ENCODE measurements around the gene DNAJB8.

Gene DNAJB8

DNA sequence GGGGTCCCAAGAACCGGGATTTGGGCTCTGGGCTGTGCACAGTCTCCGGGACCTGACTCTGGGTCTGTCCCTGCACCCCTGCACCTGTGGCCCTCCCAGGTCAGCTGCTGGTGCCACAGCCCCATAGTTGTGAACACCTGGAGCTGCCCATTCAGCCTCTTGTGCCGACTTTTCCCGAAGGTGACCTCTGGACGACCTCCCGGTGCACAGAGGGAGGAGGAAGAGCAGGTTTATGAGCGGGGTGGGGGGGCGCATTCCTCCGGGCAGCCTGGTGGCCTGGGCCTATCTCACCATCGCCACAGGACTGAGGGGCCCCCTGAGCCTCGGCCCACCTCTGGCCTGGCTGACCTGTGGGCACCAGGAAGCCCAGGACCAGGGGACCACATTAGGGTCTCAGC lies 45.3 kb downstream of the DNAJB8 start:
- H3K4me3 ChIP-seq (replicated peaks; ENCODE audit: low read depth, low read length) = no peak overlapping the region
- TF ChIP-seq, protein P1, sequence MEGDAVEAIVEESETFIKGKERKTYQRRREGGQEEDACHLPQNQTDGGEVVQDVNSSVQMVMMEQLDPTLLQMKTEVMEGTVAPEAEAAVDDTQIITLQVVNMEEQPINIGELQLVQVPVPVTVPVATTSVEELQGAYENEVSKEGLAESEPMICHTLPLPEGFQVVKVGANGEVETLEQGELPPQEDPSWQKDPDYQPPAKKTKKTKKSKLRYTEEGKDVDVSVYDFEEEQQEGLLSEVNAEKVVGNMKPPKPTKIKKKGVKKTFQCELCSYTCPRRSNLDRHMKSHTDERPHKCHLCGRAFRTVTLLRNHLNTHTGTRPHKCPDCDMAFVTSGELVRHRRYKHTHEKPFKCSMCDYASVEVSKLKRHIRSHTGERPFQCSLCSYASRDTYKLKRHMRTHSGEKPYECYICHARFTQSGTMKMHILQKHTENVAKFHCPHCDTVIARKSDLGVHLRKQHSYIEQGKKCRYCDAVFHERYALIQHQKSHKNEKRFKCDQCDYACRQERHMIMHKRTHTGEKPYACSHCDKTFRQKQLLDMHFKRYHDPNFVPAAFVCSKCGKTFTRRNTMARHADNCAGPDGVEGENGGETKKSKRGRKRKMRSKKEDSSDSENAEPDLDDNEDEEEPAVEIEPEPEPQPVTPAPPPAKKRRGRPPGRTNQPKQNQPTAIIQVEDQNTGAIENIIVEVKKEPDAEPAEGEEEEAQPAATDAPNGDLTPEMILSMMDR (IDR thresholded peaks at IDR 0.05; ENCODE audit: low read depth, low read length, missing control alignments) = no peak

DNA sequence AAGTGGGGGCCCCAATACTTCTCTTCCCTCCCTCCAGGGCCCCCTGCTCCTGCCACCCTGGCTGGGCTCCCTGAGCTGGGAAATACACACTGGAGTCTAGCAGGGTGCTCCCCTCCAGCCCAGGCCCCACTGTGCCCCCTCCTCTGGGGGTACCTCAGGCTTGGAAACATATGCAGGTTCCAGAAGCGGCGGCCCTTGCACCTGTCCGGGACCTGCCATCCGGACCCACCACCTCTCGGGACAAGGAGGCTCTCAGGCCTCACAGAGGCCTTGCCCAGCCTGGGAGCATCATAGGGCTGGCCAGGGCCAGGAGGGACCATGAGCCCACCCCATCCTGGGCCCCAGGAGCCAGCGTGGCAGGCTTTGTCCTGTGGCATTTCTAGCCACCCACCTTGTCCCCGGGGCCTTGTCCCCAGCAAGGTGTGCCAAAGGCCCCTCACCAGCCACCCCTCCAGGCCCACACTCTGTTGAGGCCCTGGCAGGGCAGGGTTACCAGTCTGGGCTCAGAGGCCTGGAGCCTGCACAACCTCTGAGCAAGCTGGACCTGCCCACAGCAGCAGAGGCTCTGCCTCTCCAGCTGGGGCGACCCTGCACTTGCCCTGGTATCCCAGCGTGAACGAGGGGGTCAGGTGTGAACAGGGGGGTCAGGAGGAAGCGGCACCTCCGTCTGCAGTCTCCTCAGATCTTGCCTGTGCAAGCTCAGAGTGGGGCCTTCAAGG lies 45.8 kb downstream of the DNAJB8 start:
- H3K4me3 ChIP-seq (replicated peaks; ENCODE audit: low read depth, low read length) = no peak overlapping the region
- TF ChIP-seq, protein P1 (IDR thresholded peaks at IDR 0.05; ENCODE audit: low read depth, low read length, missing control alignments) = no peak
- no peak for DNase-seq (ENCODE audit: extremely low read depth, low read depth)

More for the DNA sequence above, 45.3 kb downstream of the DNAJB8 start:
- no peak for DNase-seq (ENCODE audit: extremely low read depth, low read depth)

- TF ChIP-seq, protein P1 (IDR thresholded peaks at IDR 0.05; ENCODE audit: low read depth, low read length, missing control alignments) = no peak
- no peak overlapping the region for H3K4me3 ChIP-seq (replicated peaks; ENCODE audit: low read depth, low read length)
- no peak for DNase-seq (ENCODE audit: extremely low read depth, low read depth)
Measured at GRCh38 chr3:128420289-128420688, 46.4 kb downstream of the DNAJB8 start.

GRCh38 chr3:128419311-128419710 lies 47.4 kb downstream of the DNAJB8 start:
- DNase-seq (ENCODE audit: extremely low read depth, low read depth) = no peak
- TF ChIP-seq, protein P1 (IDR thresholded peaks at IDR 0.05; ENCODE audit: low read depth, low read length, missing control alignments) = no peak
- H3K4me3 ChIP-seq (replicated peaks; ENCODE audit: low read depth, low read length) = no peak overlapping the region

GRCh38 chr3:128418900-128419299 lies 47.8 kb downstream of the DNAJB8 start:
- DNase-seq (ENCODE audit: extremely low read depth, low read depth) = no peak
- no peak overlapping the region for H3K4me3 ChIP-seq (replicated peaks; ENCODE audit: low read depth, low read length)
- TF ChIP-seq, protein P1 (IDR thresholded peaks at IDR 0.05; ENCODE audit: low read depth, low read length, missing control alignments) = no peak

GRCh38 chr3:128416578-128417211 lies 50.0 kb downstream of the DNAJB8 start:
- DNase-seq (ENCODE audit: extremely low read depth, low read depth) = no peak
- TF ChIP-seq, protein P1 (IDR thresholded peaks at IDR 0.05; ENCODE audit: low read depth, low read length, missing control alignments) = no peak
- H3K4me3 ChIP-seq (replicated peaks; ENCODE audit: low read depth, low read length) = no peak overlapping the region

Data from HFF-Myc (cell line).